HG03108 (cell line): ENCODE data around the gene STAMBP.
"Not testable (repeated sequence)": the region's sequence is repeated elsewhere in the genome, so short reads cannot be mapped to it uniquely, and the experiment has no call there.

Source experiments
- ATAC-seq: cut with Tn5 transposase; IDR thresholded peaks from one replicate; pipeline ENCODE4 v1.9.1; 2021; ENCODE audit warnings: moderate library complexity; ENCODE audit not compliant: unreplicated experiment

The STAMBP gene

DNA sequence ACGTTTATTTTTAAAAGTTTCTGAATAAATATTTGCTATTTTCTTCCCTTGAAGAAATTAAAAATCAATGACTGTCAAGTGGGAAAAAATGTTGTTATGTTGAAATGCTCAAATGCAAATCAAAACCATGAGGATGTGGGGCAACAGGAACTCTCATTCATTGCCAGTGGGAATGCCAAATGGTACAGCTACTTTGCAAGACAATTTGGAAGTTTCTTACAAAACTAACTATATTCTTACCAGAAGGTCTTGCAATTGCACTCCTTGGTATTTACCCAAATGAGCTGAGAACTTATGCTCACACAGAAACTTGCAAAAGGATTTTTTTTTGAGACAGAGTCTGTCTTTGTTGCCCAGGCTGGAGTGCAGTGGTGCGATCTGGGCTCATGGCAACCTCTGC lies 56.6 kb downstream of the STAMBP start:
- no peak for ATAC-seq

DNA sequence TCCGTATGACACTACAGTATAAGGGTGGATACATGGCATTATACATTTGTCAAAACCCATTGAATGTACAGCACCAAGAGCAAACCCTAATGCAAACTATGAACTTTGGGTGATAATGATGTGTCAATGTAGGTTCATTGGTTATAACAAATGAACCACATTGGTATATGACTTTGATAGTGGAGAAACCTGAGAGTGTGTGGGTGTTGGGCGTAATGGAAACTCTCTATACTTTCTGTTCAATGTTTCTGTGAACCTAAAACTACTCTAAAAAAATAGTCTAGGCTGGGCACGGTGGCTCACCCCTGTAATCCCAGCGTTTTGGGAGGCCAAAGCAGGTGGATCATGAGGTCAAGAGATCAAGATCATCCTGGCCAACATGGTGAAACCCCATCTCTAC lies 57.6 kb downstream of the STAMBP start:
- no peak for ATAC-seq

DNA sequence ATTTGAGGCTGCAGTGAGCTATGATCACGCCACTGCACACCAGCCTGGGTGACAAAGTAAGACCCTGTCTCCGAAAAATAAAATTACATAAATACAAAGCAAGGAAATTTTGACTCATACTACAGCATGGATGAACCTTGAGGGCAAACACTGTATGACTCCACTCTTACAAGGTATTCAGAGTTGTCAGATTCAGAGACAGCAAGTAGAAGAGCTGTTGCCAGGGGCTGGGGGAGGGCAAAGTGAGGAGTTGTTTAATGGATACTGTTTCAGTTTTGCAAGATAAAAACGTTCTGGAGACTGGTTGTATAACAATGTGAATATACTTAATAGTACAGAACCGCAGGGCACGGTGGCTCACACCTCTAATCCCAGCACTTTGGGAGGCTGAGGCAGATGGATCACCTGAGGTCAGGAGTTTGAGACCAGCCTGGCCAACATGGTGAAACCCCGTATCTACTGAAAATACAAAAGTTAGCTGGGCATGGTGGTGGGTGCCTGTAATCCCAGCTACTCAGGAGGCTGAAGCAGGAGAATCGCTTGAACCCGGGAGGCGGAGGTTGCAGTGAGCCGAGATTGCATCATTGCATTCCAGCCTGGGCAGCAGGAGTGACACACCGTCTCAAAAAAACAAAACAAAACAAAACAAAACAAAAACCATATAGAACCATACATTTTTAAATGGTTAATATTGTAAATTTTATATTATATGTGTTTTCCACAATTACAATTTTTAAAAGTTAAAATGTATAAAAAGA lies 59.0 kb downstream of the STAMBP start:
- ATAC-seq = not testable (repeated sequence)

DNA sequence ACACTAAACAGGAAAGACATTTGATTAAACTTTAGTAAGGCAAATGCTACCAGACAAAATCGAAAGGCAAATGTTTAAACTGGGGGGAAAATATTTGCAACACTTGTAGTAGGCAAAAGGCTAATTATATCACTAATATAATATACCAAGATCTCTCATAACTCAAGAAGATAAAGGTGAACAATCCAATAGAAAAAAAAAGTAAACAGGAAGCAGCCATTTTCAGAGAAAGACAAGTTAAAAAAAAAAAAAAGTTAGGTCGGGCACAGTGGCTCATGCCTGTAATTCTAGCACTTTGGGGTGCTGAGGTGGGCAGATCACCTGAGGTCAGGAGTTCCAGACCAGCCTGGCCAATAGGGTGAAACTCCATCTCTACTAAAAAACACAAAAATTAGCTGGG lies 59.6 kb downstream of the STAMBP start:
- no peak for ATAC-seq

DNA sequence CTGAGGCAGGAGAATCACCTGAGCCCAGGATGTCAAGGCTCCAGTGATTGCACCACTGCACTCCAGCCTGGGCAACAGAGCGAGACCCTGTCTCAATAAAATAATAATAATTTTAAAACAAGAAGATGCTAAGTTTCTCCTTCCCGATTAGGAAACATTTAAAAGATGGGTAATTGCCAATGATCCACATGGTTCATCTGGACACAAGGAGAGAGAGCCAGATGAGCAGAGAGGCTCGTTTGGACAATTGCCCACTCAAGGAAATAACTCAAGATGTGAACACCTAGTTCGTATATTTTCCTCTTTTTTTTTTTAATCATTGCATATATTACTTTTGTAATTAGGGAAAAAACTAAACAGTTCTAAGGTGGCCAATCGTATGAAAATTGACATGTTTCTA lies 60.4 kb downstream of the STAMBP start:
- no peak for ATAC-seq

DNA sequence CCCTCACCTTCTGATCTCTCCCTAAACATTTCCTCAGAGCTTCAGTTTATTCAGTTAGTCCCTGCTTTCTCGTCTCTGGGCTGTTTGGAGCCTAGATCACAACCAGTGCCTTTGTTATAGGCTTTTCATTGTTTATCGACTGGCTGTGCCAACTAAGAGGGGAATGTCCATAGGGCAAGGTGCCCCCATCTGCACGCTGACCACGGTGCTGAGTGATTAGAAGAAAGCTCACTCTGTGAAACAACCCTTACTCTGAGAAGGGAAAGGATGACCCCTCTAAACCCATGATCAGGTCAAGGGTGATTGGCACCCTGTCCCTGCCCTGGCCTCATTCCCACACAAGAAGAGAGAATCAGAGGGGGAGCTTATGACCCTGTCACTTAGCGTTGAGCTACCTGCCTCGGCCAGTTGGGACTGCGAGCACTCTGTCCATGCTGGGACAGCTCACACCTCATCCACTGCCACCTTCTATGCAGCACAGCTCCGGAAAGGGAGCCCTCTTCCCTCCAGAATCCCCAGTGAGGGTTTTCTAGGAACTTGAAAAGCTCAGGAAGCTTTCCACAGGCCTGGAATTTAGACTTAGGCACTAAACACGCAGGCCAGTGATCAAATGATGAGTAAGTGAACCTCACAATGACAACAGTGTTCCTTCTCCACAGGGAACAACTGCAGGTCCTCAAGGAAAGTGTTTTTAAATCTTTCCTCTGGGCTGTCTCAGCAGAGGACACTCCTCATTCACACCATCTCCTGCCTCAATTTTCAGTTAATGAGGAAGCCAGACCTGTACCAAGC lies 61.7 kb downstream of the STAMBP start:
- ATAC-seq = no peak

DNA sequence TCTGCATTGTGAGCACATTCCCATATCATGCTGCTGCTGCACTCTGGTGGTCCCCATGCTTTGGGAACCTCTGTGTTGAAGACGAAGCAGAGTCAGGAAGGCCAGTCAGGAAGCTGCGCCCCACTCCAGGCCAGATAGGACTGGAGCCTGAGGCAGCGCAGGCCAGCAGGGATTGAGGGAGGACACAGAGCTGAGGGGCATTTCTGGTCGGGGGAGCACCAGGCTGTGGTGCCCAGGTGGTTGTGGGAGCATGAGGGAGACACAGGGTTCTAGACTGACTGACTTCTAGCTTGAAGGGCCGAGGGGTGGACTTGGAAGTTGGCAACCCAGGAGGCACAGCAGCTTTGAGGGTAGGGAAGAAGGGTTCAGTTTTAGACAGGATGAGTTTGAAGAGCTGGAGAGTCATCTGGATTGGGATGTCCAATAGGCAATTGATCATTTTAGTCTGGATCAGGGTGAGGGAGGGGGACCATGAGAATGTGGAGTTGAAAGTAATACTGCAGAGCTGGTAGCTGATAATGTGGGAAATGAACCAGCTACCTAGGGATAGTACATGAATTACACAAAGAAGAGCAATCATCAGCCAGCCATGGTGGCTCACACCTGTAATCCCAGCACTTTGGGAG lies 62.6 kb downstream of the STAMBP start:
- ATAC-seq = no peak

DNA sequence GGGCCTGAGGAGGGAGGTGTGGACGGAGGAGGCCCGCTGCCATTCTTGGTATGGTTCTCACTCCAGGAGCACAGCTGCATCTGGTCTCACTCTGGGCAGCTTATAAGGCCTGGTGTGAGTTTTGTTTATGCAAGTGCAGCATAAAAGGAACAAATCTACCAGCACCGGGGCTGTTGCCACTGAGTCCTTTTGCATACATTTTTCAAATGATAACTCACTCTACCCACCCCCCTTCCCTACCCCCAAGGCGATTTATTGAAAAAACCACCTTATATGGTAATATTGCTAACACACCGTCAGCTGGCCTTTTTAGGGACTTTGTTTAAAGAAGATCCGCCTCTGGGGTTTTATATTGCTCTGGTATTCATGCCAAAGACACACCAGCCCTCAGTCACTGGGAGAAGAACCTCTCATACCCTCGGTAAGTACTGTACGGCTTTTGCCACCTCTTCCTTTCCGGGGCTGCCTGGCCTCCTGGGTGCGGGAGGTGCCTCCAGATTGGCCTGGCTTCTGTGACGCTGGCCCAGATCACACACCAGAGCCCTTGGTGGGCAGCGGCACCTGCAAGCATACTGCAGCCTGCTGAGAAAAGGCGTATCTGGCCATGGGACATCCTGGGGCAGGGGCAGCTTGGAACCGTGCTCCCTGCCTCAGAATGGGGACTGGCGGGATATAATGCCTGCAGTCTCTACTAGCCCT lies 64.0 kb downstream of the STAMBP start, which contains the start of gene ACTG2:
Gene ACTG2, plus strand, starts transcription at position 378 of the 699 bp plus-strand sequence. CDS start 8,304 bp downstream, outside the sequence.
- ATAC-seq = no peak

DNA sequence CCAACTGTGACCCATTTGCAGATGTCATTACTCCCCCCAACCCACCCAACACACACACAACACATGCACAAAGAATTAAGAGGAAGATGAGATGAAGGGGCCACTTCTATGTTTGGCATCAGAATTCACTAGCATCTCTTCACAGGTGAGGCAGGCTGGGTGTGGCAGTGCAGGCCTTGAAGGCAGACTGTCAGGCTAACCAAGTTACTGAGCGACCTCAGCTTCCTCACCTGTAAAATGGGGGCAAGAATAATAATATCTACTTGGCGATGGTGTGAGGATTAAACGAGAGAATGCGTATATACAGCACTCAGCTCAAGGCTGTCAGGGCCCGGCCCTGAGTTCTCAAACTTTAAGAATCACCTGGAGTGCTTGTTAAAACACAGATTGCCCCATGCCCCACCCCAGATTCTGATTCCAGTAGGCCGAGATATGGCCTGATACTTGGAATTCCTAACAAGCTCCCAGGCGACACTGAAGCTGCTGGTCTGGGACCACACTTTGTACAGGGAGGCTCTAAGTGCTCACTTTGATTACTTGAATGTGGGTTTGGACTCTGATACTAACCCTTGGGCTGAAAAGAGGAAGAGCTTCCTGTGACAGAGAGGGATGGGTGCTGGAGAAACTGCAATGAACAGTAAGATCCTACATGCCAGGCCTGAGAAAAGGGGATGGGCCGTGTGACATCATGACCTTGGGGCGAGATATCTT lies 65.2 kb downstream of the STAMBP start:
- no peak for ATAC-seq

DNA sequence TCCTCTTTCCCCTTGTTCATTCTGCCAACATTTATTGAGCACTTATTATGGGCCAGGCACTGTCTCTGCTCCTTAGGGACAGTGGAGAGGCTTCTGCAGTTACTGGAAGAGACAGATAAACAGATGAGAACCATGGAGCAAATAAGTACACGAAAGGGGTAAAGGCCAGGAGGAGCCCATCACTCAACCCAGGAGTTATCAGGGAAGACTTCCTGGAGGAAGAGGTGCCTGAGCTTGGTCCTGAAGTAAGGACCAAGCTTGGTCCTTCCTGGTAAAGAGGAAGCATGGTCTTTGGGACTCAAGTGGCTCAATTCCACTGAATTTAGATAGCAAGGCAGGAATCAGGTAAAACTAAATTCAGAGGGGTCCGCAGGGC lies 65.7 kb downstream of the STAMBP start:
- no peak for ATAC-seq

DNA sequence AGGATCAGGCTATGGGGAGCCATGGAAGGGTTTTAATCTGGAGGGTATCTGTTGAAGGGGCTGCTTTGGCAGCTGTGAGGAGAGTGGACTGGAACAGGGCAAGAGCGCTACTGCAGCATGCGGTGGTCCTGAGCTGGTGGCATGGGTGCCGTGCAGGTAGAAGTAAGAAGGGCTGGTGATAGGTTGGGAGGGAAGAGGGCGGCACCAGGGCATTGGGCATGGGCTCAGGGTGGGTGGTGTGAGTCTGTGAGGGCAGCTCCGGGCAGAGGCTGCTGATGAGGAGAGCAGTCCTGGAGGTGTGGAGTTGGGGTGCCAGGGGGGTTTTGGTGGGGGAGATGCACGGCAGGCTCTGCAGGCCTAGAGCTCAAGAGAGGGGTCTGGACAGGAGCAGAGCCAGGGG lies 66.1 kb downstream of the STAMBP start:
- ATAC-seq = no peak

DNA sequence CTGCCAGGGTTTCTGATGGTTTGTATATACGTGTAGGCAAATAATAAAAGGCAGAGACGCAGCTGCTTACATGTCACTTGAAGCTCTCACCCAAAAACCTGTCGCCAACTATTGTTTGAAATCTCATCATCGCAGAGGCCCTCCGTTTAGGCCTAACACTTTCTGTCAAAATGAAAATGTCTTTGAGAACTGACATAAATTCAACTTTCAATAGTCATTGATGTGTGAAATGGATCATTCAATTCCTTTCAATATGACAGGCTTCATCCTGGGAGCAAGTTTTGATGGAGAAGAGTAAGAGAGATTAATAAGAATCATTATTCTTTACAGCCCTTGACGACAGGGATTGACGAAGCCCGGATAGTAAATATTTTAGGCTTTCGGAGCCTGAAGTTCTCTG lies 66.7 kb downstream of the STAMBP start:
- no peak for ATAC-seq

DNA sequence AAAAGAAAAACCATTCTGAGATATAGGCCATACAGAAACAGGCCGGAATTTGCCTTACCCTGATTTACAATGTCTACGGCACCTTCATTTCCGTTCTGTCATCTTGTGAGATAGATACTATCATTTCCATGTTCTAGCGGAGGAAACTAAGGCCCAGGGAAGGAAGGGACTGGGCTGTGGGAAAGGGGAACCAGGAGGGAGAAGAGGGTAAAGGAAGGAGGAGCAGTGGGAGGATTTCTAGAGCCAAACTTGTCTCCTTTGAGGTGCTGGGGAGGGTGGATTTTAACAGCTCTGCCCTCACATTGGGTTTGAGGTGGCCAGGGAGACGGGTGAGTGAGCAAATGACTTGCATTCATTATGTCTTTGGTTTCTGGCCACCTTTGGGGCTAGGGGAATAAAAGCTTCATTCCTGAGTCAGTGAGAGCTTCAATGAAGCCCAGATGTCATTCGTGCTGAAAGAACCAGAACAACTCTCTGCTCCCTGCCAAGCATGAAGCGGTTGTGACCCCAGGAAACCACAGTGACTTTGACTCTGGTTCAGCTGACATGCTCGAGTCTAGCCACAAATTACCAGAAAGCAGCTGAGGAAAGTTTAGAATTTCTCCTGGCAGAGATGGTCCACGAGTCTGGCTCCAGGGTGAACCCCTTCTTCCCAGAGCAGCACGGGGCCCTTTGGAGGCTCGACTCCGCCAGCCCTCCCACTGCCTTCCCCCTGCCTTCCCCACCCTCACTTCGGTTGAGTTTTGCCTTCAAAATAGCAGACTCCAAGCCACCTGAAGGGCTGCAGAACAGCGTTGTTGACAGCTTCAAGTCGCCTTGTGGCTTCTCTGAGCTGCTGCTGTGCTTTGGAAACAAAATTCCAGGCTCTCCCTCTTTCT lies 67.8 kb downstream of the STAMBP start:
- peak; percentile 59 for ATAC-seq

DNA sequence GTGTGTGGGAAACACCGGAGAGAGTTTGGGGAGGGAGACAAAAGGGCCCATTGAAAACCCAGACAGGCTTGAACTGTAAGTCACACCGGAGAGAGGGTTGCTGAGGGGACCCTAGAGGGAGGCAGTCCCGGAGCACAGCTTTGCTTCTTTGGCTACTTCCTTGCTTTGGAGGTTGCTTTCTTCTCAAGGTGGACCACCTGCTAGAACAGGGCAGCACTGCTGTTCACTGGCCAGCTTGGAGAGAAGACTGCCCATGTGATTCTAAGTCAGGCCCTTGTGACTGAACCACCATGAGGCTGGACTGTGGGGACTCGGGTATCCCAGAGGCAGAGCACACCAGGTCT lies 68.5 kb downstream of the STAMBP start:
- no peak for ATAC-seq

DNA sequence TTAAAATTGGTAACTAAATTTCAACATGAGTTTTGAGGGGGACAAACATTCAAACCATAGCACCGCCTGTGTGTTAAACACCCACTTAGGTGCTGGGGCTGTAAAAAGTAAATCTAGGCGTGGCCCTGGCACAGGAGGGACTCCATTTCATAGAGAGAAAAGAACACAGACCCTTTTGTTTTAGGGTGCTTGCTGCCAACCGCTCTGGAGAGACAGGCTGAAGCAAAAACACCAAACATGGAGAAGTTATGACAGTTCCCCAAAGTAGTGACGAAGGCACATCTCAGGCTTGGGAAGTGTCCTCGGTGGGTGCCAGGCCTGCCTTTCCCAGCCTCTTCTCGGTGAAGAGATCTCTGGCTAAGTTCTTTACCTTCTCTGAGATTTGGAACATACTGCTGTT lies 69.2 kb downstream of the STAMBP start:
- no peak for ATAC-seq

DNA sequence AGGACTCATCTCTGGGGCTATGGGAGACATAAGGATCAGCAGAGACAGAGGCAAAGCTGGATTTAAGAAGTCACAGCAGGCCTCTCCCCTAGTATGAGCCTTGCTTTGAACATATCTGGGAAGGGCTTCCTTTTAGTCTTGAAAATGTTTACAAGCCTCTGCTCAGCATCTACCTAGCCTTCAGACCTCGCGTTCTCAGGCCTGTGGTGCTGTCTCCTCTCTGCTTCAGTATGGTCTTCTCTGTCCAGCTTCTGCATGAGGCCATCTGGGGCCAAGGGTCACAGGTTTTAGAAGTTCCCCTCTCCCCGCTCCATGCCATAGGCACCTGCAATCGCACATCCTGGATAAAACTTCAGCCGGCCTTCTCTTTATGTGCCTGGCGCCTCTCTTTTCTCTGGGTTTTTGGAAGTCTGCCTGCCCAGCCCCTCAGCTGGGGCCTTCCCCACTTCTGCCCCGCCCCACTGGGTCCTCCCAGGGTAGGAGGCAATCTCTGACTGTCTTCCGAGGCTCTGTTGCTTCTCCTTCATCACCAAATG lies 71.1 kb downstream of the STAMBP start:
- ATAC-seq = no peak

DNA sequence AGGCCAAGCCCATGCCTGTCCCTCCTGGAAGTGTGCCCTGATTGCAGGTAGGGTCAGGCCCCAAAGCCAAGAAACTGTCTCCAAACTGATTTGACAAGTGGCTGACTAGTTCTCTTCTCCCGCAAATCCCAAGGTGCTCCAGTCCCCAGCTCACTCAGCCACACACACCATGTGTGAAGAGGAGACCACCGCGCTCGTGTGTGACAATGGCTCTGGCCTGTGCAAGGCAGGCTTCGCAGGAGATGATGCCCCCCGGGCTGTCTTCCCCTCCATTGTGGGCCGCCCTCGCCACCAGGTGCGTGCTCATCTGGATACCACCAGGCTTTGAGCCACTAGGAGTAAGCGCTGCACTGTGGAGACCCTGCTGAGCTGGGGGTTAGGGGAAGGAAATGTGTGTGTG lies 72.4 kb downstream of the STAMBP start:
- no peak for ATAC-seq

DNA sequence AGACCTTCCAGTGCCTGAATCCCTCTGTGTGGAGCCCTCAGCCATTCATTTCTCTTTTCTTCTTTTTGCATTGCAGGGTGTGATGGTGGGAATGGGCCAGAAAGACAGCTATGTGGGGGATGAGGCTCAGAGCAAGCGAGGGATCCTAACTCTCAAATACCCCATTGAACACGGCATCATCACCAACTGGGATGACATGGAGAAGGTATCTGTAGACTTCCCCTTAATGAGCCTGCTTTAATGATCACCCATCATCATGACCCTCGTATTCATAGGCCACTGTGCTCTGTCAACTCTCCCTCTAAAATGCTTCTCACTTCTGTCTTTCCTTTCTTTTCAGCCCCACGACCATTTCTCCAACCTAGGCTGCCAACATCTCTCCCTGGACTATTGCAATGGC lies 73.5 kb downstream of the STAMBP start:
- no peak for ATAC-seq

DNA sequence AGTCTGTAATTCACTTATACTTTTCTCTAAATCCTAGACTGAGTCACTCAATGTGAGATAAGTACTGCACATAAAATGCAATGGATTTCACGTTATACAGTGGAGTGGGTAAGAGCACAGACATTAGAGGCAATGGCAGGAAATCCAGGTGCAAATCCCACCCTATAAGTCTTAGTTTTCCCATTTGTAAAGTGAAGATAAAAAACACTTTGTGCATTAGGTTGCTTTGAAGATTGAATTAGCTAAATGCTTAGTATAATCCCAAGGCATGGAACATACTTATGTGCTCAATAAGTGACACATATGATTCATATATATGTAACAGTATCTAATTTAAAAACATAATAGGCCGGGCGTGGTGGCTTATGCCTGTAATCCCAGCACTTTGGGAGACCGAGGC lies 74.6 kb downstream of the STAMBP start:
- ATAC-seq = no peak
